H4 (cell line): ENCODE data around the gene PHF13. TPM values are rescaled to one million over a fixed set of nuclear protein-coding genes. Genes with fewer than 3 reads are reported as not detected.
A peak's percentile ranks its signal among the peaks of the same experiment; 100 is the strongest.

Experiments used
- DNase-seq: peaks from one replicate; pipeline ENCODE4 v3.0.0-alpha.2; 2015; ENCODE audit warnings: low spot score
- total RNA-seq: library from RNA; depleted of rRNA; stranded (reverse); fragments of >200 nt; shearing (Covaris generic); gene quantifications from 2 replicates; pipeline ENCODE4 v1.2.3, GENCODE V29; 2014; rRNA removed

PHF13 gene
- 7.6 and 7.8 TPM in 2 replicates for total RNA-seq

- DNase-seq: peak; percentile 92
Measured at GRCh38 chr1:6613361-6614018, at the start of gene PHF13. Gene PHF13, plus strand, starts transcription at chr1:6613731. Its CDS starts 336 bp downstream, at chr1:6614067.

- no peak for DNase-seq
Measured at GRCh38 chr1:6569033-6569432, 44.5 kb upstream of the PHF13 start.

GRCh38 chr1:6570100-6570499 is 43.4 kb upstream of the PHF13 start:
- DNase-seq: no peak

GRCh38 chr1:6570987-6571386 is 42.5 kb upstream of the PHF13 start:
- DNase-seq: no peak

GRCh38 chr1:6572653-6573383 is 40.7 kb upstream of the PHF13 start:
- DNase-seq: no peak

GRCh38 chr1:6574025-6574620 is 39.4 kb upstream of the PHF13 start:
- no peak for DNase-seq

GRCh38 chr1:6574818-6575217 is 38.7 kb upstream of the PHF13 start:
- DNase-seq: no peak

GRCh38 chr1:6577831-6578525 is 35.6 kb upstream of the PHF13 start:
- DNase-seq: no peak

GRCh38 chr1:6578624-6579373 is 34.7 kb upstream of the PHF13 start:
- DNase-seq: no peak

- peak; percentile 89 for DNase-seq
Measured at GRCh38 chr1:6579374-6580118, 34.0 kb upstream of the PHF13 start, which contains the start of gene ZBTB48. Gene ZBTB48, plus strand, starts transcription at chr1:6579994. Its CDS starts 616 bp downstream, at chr1:6580610.

- DNase-seq: no peak
Measured at GRCh38 chr1:6580119-6580592, 33.4 kb upstream of the PHF13 start.

GRCh38 chr1:6580593-6581409 is 32.7 kb upstream of the PHF13 start:
- no peak for DNase-seq

- no peak for DNase-seq
Measured at GRCh38 chr1:6581561-6582305, 31.8 kb upstream of the PHF13 start.

GRCh38 chr1:6582370-6582769 is 31.2 kb upstream of the PHF13 start:
- no peak for DNase-seq

GRCh38 chr1:6584126-6585080 is 29.1 kb upstream of the PHF13 start:
- no peak for DNase-seq

- no peak for DNase-seq
Measured at GRCh38 chr1:6585081-6585722, 28.3 kb upstream of the PHF13 start.

GRCh38 chr1:6585841-6586240 is 27.7 kb upstream of the PHF13 start:
- no peak for DNase-seq
